Stomach (tissue), 4 donors: ENCODE results near the gene RPTOR.

Source experiments
- CTCF ChIP-seq, 7 experiments: fragments of 450-650 bp in 4 of 7; fragments of 200-600 bp in 3 of 7; sonication (generic) in 3 of 7; IDR thresholded peaks; one replicate each; pipeline ENCODE4 v1.5.1; 2016 to 2019; ENCODE audit warnings: antibody characterized with exemption in 7 of 7, control low read depth in 2 of 7, mild to moderate bottlenecking in 1 of 7
- EP300 ChIP-seq: sonication (generic); formaldehyde crosslinking; IDR thresholded peaks from one replicate; pipeline ENCODE4 v1.6.1; 2017; ENCODE audit warnings: antibody characterized with exemption
- POLR2A ChIP-seq, 4 donors: fragments of 450-650 bp; IDR thresholded peaks; one replicate each; pipeline ENCODE4 v1.6.1; 2016; ENCODE audit warnings: antibody characterized with exemption in 4 of 4, control low read depth in 2 of 4, mild to moderate bottlenecking in 1 of 4, moderate library complexity in 1 of 4
- POLR2AphosphoS5 ChIP-seq, 3 donors: sonication (generic); formaldehyde crosslinking; IDR thresholded peaks; one replicate each; pipeline ENCODE4 v1.6.1; 2016; ENCODE audit warnings: antibody characterized with exemption in 3 of 3

GRCh38 chr17:80990921-80991644, 446.4 kb downstream of the RPTOR start:
- TF ChIP-seq POLR2A (IDR thresholded peaks at IDR 0.05) (no peak), CTCF (IDR thresholded peaks at IDR 0.05) (no peak), EP300 (no peak), POLR2AphosphoS5 (IDR thresholded peaks at IDR 0.05) (no peak)
